Astrocyte of the hippocampus (primary cell): Measurements from ENCODE around the gene CEP68.
"Not testable (repeated sequence)": the region's sequence is repeated elsewhere in the genome, so short reads cannot be mapped to it uniquely, and the experiment has no call there.

Experiments
- DNase-seq: peaks from one replicate; pipeline ENCODE4 v3.0.0; 2011; ENCODE audit warnings: low read depth, low spot score

The CEP68 gene

GRCh38 chr2:65075605-65076344 lies 19.6 kb downstream of the CEP68 start:
- DNase-seq, result peak; percentile 28

DNA sequence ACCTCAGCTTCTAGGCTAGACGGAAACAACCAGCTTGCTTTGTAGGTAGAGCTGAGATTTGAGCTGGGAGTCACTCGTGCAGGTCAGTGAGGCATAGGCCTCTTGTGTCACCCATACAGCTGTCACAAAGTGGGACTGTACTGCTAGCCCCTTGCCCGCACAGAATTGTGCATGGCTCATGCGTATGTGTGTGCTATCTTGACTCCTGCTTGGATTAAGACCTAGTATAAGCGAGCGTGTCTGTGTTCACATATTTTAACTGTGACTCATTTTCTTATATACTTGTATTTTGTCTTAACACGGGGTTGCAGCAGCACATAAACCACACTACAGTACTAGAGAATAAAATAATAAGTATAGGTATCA lies 20.1 kb downstream of the CEP68 start:
- DNase-seq, result peak; percentile 74

DNA sequence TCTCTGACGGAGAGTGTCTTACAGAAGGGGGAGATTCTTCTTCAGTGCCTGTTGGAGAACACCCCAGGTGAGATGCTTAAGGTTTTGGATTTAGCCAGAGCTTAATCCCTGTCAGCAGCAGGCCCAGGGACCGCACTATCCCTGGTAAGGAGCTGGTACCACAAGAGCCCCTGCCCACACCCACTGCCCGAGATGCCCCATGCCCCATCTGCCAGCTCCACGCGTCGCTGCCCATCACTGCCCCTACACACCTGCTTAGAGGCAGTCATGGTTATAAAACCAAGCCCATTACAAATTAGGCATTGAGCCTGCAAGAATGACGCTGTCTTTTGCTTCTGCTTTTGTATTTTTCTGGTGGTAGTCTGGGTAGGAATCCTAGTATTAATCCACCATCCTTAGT lies 21.7 kb downstream of the CEP68 start:
- DNase-seq, result no peak

DNA sequence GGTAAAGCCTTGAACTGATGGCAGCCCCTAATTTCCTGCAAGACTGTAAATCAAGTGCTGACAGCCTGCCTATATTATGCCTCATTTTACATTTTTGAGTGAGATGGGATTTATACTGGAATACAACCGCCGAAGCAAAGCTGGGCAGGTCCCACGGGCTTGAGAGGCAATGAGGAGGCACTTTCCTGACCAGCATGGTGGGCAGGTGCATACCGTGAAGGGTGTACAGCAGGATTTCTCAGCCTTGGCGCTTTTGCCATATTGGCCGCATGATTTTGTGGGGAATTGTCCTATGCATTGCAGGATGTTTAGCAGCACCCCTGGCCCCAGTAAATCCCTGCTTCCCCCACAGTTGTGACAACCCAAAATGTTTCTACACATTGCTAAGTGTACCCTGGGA lies 22.8 kb downstream of the CEP68 start:
- DNase-seq, result no peak

DNA sequence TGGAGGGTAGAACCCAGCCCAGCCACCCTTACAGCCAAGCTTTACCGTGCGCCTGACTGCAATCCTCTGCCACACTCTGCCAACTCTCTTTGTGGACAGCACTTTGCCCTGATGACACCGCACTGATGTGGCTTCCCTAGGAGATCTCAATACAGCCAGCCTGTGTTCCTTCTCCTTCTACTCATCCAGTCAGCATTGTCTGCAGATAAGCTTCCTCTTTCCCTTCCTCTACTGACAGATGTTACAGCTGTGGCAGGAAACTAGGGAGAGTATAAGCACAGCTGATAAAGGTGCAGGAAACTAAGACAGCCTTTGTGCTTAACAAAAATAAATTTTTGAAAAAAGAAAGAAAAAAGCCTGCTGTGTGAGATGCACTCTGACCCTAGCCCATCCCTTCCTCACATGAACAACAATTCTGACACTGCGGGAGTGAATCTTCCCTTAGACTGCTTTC lies 25.0 kb downstream of the CEP68 start:
- no peak for DNase-seq

DNA sequence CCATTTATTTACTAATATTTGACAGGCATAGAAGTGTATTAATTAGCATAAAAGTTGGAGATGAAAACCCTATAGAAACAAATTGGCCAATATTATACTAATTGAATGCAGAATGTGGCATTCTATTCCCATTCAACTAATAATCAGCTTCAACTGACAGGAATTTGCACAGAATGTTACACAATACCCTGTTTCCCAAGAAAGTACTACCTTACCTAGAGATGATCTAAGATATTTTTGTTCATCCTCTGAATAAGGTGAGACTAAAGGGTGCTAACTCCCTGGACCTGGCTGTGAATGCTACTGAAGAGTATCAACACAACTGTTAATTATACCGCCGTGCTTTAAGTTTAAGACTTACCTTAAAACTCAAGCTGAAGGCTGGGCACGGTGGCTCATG lies 28.9 kb downstream of the CEP68 start:
- no peak for DNase-seq

DNA sequence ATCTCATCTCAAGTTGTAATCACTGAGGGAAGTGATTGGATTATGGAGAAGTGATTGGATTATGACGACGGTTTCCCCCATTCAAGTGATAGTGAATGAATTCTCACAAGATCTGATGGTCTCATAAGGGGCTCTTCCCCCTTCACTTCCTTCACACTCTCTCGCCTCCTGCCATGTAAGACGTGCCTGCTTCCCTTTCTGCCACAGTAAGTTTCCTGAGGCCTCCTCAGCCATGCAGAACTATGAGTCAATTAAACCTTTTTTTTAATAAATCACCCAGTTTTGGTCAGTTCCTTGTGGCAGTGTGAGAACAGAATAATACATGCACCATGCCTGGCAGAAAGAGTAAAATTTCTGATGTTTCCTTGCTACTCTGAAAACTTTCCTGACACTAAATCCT lies 36.6 kb downstream of the CEP68 start:
- no peak for DNase-seq

DNA sequence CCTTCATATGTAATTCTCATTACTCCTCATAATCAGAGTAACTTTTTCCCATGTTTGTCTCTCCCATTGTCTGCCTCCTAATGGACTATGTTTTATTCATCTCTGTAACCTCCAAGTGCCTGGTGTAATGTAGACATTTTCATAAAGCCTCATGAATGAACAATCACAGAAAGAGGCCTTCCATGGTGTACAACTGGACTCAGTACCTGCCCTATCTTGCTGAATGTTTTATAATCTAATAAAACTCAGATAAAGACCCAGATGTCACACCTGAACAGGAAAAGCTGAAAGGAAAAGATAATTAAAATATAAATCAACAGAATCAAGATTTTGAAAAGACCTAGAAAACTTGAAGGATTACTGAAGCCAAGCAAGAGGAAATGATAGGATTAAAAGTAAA lies 37.0 kb downstream of the CEP68 start:
- DNase-seq, result no peak

- DNase-seq, result peak; percentile 19
Observed at GRCh38 chr2:65096948-65097347, 40.7 kb downstream of the CEP68 start.

- DNase-seq, result no peak
Observed at GRCh38 chr2:65097844-65098243, 41.6 kb downstream of the CEP68 start.

- DNase-seq, result no peak
Observed at GRCh38 chr2:65098741-65099140, 42.5 kb downstream of the CEP68 start.

DNA sequence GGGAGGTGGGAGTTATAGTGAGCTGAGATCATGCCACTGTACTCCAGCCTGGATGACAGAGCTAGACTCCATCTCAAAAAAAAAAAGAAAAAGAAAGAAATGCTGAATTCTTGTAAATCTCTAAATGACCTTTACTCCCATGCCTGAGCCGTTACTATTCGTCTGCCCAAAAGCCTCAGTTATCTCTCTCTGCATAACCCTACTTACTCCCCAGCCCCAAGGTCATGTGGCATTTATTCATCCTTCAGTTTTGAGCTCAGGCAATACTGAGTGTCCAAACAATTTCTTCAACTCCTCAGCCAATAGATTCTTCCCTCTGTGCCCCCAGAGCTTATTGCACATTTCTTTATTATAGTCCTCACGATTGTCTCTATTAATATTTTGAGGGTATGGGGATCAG lies 44.9 kb downstream of the CEP68 start:
- no peak for DNase-seq

DNA sequence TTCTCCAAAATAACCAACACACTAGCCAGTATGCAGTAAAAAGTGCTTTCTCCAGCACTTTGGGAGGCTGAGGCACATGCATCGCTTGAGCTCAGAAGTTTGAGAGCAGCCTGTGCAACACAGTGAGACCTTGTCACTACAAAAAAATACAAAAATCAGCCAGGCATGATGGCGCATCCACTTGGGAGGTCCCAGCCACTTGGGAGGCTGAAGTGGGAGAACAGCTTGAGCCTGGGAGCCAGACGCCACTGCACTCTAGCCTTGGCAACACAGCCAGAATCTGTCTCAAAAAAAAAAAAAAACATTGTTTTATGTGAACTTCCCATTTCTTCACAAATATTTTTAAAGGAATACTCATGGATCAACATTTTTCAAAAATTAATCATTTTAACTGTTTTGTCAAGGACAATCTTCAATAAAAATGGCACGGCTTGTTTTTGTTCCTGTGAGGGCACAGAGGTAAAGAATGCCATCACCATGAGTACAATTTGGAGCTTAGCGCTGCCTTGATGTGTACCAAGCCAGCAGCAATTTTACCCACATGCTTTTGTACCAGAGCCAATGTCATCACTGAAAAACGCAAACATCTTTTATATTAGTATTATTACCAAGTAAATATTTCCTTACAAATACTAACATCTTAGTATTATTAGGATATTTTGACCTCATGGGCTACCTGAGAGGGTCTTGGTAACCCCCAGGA lies 46.9 kb downstream of the CEP68 start:
- DNase-seq, result peak; percentile 72

GRCh38 chr2:65107530-65107929 lies 51.3 kb downstream of the CEP68 start:
- no peak for DNase-seq

GRCh38 chr2:65108780-65109179 lies 52.6 kb downstream of the CEP68 start:
- DNase-seq, result no peak

GRCh38 chr2:65112633-65113032 lies 56.4 kb downstream of the CEP68 start:
- DNase-seq, result no peak

GRCh38 chr2:65113229-65113628 lies 57.0 kb downstream of the CEP68 start:
- DNase-seq, result no peak

DNA sequence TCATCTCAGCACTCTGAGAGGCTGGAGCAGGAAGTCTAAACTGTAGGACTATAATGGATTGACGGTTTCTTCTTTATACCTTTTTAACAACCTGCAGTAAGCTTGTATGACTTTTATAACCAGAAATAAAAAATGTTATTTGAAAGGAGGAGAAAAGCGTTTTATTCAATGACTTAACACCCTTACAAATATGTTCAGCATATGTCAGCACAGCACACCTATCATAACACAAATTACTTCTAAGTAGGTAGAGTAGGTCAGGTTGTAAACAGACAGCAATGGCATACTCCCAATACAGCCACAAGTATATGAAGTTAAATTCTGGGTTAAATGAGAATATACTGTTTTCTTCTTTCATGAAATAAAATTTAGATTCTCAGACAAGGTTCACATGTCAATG lies 57.6 kb downstream of the CEP68 start:
- DNase-seq, result no peak

DNA sequence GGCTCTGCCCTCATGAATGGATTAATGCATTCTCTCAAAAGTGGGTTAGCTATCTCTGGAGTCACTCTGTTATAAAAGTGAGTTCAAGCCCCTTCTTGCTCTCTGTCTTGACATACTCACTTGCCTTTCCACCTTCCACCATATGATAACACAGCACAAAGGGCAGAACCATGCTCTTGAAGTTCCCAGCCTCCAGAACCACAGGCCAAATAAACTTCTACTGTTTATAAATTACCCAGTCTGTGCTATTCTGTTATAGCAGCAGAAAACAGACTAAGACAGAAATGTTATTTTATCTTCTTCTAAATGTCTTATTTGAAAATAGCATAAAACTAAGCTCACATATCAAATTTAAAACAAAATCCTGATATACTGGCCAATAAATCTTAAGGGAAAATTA lies 58.7 kb downstream of the CEP68 start:
- no peak for DNase-seq

GRCh38 chr2:65116645-65117044 lies 60.4 kb downstream of the CEP68 start:
- DNase-seq, result no peak

DNA sequence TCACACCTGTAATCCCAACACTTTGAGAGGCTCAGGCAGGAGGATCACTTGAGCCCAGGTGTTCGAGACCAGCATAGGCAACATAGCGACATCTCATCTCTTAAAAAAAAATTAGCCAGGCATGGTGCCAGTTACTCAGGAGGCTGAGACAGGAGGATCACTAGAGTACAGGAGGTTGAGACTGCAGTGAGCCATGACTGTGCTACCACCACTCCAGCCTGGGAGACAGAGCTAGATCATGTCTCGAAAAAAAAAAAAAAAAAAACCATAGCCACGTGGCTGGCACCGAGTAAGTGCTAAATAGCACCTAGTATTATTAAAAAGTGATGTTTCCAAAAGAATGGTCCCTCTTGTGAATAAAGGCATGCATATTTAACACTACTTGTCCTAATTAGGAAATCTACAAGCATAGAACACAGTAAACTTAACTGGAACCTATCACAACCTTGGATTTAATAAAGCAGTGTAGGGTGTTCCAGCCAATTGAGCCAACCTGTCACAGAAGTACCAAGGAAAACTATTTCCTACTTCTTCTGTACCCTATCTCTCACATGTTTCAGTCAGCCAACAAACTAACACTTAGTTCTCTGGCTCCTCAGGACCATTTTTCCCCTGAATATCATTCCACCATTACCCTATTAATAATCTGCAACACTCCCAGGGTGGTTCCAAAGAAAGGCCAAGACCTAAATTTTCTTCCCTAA lies 64.9 kb downstream of the CEP68 start:
- DNase-seq, result peak; percentile 25

- DNase-seq, result no peak
Observed at GRCh38 chr2:65122313-65122712, 66.1 kb downstream of the CEP68 start.

- DNase-seq, result not testable (repeated sequence)
Observed at GRCh38 chr2:65125457-65125856, 69.2 kb downstream of the CEP68 start.
